HG02973 (cell line): ENCODE results near the gene NOLC1.

ENCODE experiments used
- ATAC-seq: cut with Tn5 transposase; IDR thresholded peaks from one replicate; pipeline ENCODE4 v1.9.1; 2021; ENCODE audit warnings: moderate library complexity; ENCODE audit not compliant: unreplicated experiment

Gene NOLC1

DNA sequence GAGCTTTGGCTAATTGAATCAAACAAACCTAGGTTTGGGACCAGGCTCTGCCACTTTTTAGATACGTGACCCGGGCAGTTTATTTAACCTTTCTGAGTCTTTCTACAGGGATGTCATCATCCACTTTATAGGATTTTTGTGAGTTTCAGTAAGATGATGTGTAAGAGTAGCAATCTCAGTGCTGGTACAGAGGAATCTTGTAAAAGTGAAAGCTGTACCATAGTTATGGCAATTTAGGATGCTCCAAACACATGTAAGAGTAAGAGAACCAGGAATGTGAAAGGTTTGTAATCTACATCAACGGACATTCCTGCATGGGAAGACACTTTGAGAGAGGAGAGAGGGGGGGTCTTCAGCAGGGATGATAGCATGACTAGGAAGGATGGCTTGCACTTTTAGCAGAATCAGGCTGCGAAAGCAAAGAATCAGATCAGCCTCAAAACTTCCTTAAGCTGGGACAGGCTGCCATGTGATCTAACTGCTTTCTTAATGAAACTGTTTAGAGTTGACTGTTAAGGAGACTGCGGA, 968 bp downstream of the NOLC1 start:
- no peak for ATAC-seq

DNA sequence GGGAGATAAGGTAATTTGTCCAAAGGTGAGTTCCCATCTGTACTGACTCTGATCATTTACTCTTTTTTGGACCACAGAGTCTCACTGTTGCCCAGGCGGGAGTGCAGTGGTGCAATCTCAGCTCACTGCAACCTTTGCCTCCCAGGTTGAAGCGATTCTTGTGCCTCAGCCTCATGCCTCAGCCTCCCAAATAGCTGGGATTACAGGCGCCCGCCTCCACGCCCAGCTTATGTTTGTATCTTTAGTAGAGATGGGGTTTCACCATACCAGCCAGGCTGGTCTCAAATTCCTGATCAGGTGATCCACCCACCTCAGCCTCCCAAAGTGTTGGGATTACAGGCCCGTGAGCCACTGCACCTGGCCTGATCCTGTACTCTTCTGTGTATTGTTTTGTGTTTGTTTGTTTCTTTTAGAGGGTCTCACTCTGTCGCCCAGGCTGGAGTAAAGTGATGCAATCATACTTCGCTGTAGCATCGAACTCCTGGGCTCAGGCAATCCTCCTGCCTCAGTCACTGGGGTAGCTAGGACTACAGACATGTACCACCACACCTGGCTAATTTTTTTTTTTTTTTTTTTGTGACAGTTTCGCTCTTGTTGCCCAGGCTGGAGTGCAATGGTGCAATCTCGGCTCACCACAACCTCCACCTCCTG, 2.4 kb downstream of the NOLC1 start:
- no peak for ATAC-seq

DNA sequence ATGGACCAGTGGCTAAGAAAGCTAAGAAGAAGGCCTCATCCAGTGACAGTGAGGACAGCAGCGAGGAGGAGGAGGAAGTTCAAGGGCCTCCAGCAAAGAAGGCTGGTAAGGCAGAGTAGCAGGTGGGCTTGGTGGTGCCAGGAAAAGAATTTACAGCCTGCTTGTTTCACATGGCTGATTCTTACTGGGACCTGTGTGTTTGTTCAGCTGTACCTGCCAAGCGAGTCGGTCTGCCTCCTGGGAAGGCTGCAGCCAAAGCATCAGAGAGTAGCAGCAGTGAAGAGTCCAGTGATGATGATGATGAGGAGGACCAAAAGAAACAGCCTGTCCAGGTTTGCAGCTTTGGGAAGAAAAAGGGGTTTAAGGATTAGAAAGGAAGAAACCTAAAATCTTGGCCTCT, 5.0 kb downstream of the NOLC1 start:
- ATAC-seq: no peak

DNA sequence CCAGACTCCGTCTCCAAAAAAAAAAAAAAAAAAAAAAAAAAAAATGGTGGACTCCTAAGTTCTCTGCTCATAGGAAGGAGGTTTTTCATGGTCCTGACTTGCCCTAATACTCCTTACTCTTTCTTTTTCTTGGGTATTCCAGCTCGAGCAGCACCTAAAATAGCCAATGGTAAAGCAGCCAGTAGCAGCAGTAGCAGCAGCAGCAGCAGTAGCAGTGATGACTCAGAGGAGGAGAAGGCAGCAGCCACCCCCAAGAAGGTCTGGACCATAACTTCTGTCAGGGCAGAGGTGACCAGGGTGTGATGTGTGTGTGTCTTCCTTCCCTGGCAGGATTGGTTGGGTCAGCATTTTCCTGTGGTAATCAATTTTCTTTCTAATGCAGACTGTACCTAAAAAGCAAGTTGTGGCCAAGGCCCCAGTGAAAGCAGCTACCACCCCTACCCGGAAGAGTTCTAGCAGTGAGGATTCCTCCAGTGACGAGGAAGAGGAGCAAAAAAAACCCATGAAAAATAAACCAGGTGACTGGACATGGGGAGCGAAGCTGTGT, 6.9 kb downstream of the NOLC1 start:
- ATAC-seq: no peak

DNA sequence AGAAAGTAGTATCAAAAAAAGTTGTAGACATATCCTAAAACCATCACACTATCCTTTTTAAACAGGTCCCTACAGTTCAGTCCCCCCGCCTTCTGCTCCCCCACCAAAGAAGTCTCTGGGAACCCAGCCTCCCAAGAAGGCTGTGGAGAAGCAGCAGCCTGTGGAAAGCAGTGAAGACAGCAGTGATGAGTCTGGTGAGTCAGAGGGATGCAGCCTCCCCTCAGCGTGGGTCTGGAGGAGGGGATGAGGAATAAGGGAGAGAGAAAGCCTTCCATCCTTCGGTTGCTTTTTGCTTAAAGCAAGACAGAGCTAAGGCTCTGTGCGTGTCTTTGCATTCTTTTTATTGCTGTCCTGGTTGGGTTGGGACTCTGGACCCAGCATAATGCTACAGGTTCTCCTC, 7.6 kb downstream of the NOLC1 start:
- ATAC-seq: no peak

- no peak for ATAC-seq
Observed at GRCh38 chr10:102163342-102163989, 11.3 kb downstream of the NOLC1 start.

GRCh38 chr10:102167861-102168260, 15.7 kb downstream of the NOLC1 start:
- ATAC-seq: no peak

DNA sequence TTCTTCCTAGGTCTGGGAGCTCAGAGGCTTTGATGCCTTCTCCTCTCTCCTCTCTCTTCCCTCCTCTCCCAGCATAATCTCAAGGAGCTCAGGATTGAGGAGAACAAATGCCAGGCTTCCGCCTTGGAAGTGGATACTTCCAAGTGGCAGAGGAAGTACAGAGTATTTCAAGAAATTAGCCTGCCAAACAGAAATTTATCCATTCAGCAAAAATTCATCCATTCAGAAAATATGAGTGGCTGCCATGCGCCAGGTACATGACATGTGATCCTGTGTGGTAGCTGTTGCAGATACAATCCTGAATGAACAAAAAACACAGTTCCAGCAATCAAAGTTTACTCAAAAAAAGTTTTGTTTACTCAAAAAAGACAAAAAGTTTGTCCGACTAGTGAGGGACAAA, 18.4 kb downstream of the NOLC1 start:
- ATAC-seq: no peak

GRCh38 chr10:102172288-102172687, 20.1 kb downstream of the NOLC1 start:
- no peak for ATAC-seq

GRCh38 chr10:102175415-102175814, 23.2 kb downstream of the NOLC1 start:
- no peak for ATAC-seq

GRCh38 chr10:102184606-102185005, 32.4 kb downstream of the NOLC1 start:
- no peak for ATAC-seq

- ATAC-seq: no peak
Observed at GRCh38 chr10:102185272-102185671, 33.1 kb downstream of the NOLC1 start.

GRCh38 chr10:102185811-102186527, 33.8 kb downstream of the NOLC1 start:
- ATAC-seq: no peak

- no peak for ATAC-seq
Observed at GRCh38 chr10:102188298-102188940, 36.2 kb downstream of the NOLC1 start.

DNA sequence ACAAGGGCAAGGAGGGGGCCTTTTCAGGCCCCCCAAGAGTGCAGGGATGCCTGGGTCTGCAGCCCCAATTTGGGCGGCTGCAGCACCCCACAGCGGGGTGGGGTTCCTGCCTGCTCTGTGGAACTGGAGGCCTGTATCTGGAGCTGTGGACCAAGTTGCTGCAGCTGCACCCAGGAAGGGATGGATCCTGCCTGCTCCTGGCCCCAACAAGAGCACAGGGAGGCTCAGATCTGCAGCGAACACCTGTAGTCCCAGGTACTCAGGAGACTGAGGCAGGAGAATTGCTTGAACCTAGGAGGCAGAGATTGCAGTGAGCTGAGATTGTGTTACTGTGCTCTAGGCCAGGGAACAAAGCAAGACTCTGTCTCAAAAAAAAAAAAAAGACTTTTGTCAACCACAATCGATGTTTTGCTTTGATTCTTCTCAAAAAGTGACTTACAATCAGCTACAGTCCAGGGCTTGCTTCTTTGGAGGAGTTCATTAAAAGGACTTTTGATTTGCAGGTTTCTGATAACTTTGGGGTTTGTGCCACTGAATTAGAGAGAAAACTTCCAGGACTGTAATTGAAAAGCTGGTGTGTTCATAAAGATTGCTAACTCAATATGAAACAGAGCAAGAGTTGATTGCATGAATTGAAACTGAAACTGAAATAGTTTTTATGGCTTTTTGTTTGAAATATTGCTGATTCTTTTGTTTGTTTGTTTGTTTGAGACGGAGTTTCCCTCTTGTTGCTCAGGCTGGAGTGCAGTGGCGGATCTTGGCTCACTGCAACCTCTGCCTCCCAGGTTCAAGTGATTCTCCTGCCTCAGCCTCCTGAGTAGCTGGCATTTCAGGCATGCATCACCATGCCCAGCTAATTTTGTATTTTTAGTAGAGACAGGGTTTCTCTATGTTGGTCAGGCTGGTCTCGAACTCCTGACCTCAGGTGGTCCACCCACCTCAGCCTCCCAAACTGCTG, 37.0 kb downstream of the NOLC1 start:
- ATAC-seq: peak; percentile 53

DNA sequence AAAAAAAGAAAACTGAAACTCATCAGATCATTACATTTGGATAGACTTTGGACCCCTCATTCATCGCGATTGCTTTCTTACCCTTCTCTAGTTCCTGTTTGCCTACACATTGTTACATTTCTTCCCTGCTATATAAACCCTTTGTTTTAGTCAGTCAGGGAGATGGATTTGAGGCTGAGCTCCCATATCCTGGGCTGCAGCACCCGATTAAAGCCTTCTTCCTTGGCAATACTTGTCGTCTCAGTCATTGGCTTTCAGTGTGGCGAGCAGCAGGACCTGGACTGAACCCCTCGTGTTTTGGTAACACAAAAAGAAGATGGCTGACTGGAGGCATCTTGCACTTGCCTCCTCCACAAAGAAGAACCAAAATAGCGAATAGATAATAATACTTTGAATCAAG, 39.8 kb downstream of the NOLC1 start:
- ATAC-seq: no peak

DNA sequence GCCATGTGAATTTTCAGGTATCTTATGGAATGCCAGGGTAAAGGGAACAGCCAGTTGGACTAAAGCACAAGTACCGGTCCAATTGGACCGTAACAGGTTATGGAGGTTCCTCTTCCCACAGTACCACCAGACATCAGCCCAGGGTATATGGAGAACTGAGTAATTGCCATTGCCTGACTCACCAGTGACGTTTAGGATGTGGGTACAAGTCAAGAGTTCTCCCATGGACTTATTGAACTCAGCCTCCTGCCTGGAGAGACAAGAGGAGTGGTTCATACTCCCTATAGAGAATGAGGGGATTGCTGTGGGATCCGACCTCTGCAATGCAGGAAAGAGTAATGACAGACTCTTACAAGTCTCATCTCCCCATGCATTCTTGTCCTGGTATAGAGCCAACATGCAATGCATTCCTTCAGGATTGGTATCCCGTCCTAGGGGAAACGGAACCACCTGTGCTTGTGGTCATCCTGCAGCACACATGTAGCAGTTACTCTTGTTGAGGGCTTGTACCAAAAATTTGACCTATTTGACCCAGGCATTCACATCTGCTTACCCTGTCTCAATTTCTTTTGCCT, 43.2 kb downstream of the NOLC1 start:
- no peak for ATAC-seq

DNA sequence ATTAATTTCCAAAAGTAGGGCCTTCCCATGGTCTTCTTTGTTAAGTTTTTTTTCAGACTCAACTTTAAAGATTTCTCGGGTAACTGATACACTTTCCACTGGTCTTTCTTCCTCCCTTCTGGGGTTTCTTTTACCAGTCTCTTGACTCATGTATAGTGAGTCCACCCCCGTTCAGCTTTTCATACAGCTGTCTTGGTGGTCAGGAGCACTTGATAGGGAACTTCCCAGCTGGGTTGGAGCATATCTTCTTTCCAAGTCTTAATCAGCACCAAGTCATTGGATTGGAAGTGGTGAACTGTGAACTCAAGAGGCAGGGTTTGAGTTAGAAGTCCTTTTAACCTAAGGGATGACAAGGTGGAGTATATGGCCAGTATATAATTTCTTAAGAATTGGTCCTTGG, 44.7 kb downstream of the NOLC1 start:
- no peak for ATAC-seq

DNA sequence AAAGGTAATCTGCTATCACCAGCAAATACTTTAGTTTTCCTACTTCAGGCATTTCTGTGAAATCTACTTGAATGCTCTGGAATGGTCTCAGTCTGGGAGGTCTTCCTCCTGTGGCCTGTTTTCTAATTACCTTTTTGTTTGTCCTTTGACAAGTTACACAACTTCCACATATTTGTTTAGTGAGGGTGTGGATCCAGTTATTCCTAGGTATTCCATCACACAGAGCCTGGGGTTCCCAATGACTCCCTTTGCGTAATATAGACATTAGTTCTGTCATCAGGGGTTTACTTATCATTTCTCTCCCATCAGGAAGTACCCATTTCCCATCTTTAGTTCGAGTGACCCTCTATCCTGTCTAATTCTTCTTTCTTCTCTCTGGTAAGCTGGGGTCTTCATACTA, 45.8 kb downstream of the NOLC1 start:
- no peak for ATAC-seq
